Natural killer cell treated with Interleukin-12 subunit alpha and Interleukin-12 subunit beta and Interleukin-15 and Interleukin-18, amount 100 ng/mL, for 72 hours (primary cell): ENCODE measurements around the gene CEP128. TPM values are rescaled to one million over a fixed set of nuclear protein-coding genes. Genes with fewer than 3 reads are reported as not detected.
A peak's percentile ranks its signal among the peaks of the same experiment; 100 is the strongest.

Experiments used
- ATAC-seq, 2 donors: fragments of 150-1000 bp; cut with Tn5 transposase in 1 of 2; sonication (Bioruptor Pico), chemical (Tn5 transposase) in 1 of 2; 2 replicates each; pipeline ENCODE4 v1.10.0; 2021
- DNase-seq: peaks from one replicate; pipeline ENCODE4 v3.0.0; 2022; ENCODE audit warnings: low spot score
- H3K27ac Mint-ChIP-seq, 2 donors: 1 replicate in 1 of 2; 2 replicates in 1 of 2; pipeline ENCODE4 v1.8.0; 2022; ENCODE audit warnings: mixed read lengths in 2 of 2, mild to moderate bottlenecking in 1 of 2, moderate library complexity in 1 of 2
- H3K27me3 Mint-ChIP-seq, 2 donors: 1 replicate in 1 of 2; 2 replicates in 1 of 2; pipeline ENCODE4 v1.8.0; 2022; ENCODE audit warnings: mixed read lengths in 2 of 2
- H3K36me3 Mint-ChIP-seq: one replicate; pipeline ENCODE4 v1.8.0; 2022; ENCODE audit warnings: mixed read lengths
- H3K4me1 Mint-ChIP-seq, 2 donors: 1 replicate in 1 of 2; 2 replicates in 1 of 2; pipeline ENCODE4 v1.8.0; 2022; ENCODE audit warnings: low read depth in 2 of 2, mixed read lengths in 2 of 2, mild to moderate bottlenecking in 1 of 2
- H3K4me3 Mint-ChIP-seq: one replicate; pipeline ENCODE4 v1.8.0; 2022; ENCODE audit warnings: mixed read lengths
- H3K9me3 Mint-ChIP-seq: 2 replicates; pipeline ENCODE4 v1.8.0; 2022; ENCODE audit warnings: mixed read lengths
- total RNA-seq, 2 donors: library from RNA; stranded (reverse); gene quantifications; one replicate each; pipeline ENCODE4 v1.2.3, GENCODE V29; 2022

CEP128 gene
- total RNA-seq, 2 donors from 2014 or later: 18.1 to 42.2 TPM

DNA sequence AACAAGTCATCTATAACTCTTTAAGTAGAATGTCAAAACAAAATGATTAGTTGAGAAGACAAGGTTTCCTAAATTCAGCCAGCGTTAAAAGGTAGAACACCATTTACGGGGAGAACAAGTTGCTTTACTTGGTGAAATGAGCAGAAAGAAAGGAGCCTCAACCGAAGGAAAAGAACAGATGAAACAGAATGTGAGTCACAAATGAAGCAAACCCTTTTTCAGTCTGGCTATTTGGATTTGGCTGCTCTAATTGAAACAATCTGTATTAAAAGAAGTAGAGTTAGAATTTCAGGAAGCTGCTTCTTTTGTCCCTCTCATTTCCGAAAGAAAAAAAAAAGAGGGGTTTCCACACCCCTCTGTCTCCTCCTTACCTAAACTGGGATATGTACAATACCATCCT, 34.6 kb downstream of the CEP128 start:
- peaks cover 0 to 14% of the 10 kb centered on the region in 2 donors for H3K4me1 Mint-ChIP-seq
- no peak for DNase-seq
- no peak for ATAC-seq
- H3K9me3 Mint-ChIP-seq: no peaks in the 10 kb centered on the region
- H3K4me3 Mint-ChIP-seq: no peak overlapping the region
- H3K36me3 Mint-ChIP-seq: no peaks in the 10 kb centered on the region
- no peaks in the 10 kb centered on the region for H3K27me3 Mint-ChIP-seq
- H3K27ac Mint-ChIP-seq: no peak overlapping the region

DNA sequence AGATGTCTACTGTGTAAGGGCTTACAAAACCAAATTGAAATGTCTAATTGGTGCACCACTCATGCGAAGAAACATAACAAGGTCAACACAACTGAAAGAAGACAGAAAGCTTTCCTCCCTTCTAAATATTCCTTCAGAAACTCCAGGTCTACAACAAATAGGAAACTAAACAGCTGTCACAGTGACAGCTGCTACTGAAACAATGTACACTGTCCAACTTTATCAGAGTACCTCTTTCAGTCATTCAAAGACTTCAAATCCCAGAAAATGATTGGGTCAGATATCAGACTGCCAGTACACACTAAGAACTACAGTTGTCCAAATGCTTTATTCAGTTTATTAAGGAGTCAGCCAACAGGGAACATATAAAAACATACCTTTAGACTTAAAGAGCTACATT, 35.2 kb downstream of the CEP128 start:
- H3K4me1 Mint-ChIP-seq: peaks cover 0 to 19% of the 10 kb centered on the region in 2 donors
- H3K9me3 Mint-ChIP-seq: no peaks in the 10 kb centered on the region
- H3K4me3 Mint-ChIP-seq: no peak overlapping the region
- ATAC-seq (no peak), DNase-seq (no peak)
- no peaks in the 10 kb centered on the region for H3K27me3 Mint-ChIP-seq
- no peak overlapping the region for H3K27ac Mint-ChIP-seq
- H3K36me3 Mint-ChIP-seq: peaks cover 5% of the 10 kb centered on the region

DNA sequence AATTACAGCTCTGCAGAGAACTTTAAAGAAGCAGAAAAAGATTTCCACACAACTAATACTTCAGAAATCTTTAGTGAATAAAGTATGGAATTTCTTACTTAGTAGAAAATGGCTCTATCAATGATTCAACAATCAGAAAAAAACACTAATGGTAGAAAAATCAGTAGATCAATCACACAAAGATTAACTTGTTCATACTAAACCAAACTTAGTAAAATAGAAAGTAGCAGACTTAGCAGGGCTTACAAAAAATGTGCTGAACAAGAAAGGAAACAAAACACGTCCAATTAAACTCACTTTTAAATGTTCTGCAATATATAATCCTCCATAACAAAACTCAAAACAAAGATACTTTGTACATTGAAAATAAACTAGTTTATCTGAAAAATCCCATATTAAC, 38.9 kb downstream of the CEP128 start:
- Mint-ChIP-seq H3K27ac (no peak overlapping the region), H3K27me3 (no peaks in the 10 kb centered on the region), H3K36me3 (peaks cover 5% of the 10 kb centered on the region), H3K4me3 (no peak overlapping the region), H3K4me1 (peaks cover 0 to 19% of the 10 kb centered on the region in 2 donors), H3K9me3 (no peaks in the 10 kb centered on the region)
- ATAC-seq: no peak
- DNase-seq: no peak

DNA sequence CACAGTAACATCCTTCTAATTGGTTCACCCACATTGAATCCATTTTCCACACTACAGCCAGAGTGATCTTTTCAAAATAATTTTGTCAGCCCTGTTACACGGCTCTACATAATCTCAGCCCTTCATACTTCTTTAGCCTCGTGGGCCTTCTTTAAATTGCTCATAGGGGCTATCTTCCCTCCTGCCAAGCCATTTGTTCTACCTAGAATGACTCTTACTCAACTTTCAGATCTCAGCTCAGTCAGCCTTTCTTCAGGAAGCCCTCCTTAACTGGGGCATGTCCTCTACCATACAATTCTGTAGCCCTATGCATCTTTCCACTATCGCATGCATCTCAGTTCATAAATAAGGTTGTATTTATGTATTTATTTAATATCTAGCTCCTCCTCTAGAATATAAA, 39.7 kb downstream of the CEP128 start:
- no peaks in the 10 kb centered on the region for H3K27me3 Mint-ChIP-seq
- H3K27ac Mint-ChIP-seq: no peak overlapping the region
- H3K9me3 Mint-ChIP-seq: no peaks in the 10 kb centered on the region
- peaks cover 5% of the 10 kb centered on the region for H3K36me3 Mint-ChIP-seq
- no peak overlapping the region for H3K4me3 Mint-ChIP-seq
- H3K4me1 Mint-ChIP-seq: peaks cover 0 to 19% of the 10 kb centered on the region in 2 donors
- ATAC-seq: peak in 1 of 2 donors; percentile 62
- DNase-seq: no peak

DNA sequence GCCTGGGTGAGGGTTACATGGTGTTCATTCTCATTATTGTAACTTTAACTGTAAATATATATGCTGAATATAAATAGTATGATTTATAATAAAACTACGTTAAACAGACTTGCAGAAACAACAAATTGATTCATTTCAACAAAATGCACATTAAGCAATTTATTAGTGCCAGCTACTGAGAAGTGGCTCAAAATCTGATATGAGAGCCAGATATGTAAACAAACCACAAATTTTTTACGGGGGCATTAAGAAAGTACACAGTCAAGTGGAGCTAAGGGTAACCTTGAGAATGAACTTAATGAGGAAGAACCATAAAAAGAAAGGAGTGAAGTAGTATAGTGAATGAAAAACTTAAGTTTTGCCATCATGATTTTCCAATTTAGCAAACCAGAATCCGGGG, 40.3 kb downstream of the CEP128 start:
- no peaks in the 10 kb centered on the region for H3K27me3 Mint-ChIP-seq
- peaks cover 5% of the 10 kb centered on the region for H3K36me3 Mint-ChIP-seq
- H3K4me1 Mint-ChIP-seq: peaks cover 0 to 19% of the 10 kb centered on the region in 2 donors
- ATAC-seq (no peak), DNase-seq (no peak)
- H3K9me3 Mint-ChIP-seq: no peaks in the 10 kb centered on the region
- no peak overlapping the region for H3K4me3 Mint-ChIP-seq
- no peak overlapping the region for H3K27ac Mint-ChIP-seq

DNA sequence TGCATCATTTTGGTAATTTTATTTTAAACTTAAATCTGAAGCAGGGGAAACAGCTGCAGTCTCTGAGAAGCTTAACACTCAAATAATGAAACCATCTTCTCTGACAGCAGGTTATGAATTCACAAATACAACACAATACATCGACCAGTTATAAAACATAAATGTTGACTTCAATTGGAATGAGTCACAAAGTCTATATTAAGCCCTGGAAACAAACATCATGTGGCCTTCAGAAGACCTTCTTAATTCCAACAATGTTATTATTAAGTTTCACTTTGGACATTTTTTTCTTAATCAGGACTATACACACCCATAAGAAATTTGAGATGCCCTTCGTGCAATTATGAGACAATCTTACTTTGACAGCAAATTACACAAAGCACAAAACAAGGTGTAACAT, 68.9 kb downstream of the CEP128 start:
- no peak for DNase-seq
- peaks cover 16% of the 10 kb centered on the region for H3K36me3 Mint-ChIP-seq
- no peak overlapping the region for H3K4me3 Mint-ChIP-seq
- no peak for ATAC-seq
- H3K27me3 Mint-ChIP-seq: no peaks in the 10 kb centered on the region
- peaks cover 13% of the 10 kb centered on the region for H3K9me3 Mint-ChIP-seq
- H3K4me1 Mint-ChIP-seq: peaks cover 0 to 2% of the 10 kb centered on the region in 2 donors
- no peak overlapping the region for H3K27ac Mint-ChIP-seq

DNA sequence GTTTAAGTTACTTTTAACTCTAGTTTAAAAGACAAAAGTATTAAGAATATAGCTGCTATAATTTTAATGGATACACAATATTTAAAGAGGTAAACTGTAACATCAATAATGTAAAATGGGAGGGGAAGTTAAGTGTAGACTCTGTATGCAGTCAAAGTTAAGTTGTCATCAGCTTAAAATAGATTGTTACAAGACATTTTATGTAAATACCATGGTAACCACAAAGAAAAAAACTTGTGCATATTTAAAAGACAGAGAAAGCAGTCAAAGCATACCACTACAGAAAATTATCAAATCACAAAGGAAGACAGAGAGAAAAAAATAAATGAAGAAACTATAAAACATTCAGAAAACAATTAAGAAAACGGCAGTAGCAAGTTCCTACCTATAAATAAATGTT, 73.3 kb downstream of the CEP128 start:
- no peak for ATAC-seq
- no peak for DNase-seq
- Mint-ChIP-seq H3K27ac (no peak overlapping the region), H3K4me1 (no peaks in the 10 kb centered on the region), H3K4me3 (no peak overlapping the region), H3K27me3 (no peaks in the 10 kb centered on the region), H3K36me3 (peaks cover 22% of the 10 kb centered on the region), H3K9me3 (peaks cover 14% of the 10 kb centered on the region)

DNA sequence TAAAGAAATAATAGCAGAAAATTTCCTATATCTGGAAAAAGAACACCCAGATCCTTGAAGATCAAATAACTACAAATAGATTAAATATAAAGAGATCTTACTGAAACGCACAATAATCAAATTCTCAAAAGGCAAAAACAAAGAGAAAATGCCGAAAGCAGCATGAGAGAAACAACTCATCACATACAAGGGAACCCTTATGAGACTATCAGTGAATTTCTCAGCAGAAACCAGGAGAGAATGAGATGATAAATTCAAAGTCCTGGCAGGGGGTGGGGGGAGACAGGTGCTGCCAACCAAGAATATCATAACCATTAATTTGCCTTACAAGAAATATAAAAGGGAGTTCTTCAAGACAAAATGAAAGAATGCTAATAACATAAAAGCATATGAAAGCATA, 73.7 kb downstream of the CEP128 start:
- Mint-ChIP-seq H3K27ac (no peak overlapping the region), H3K27me3 (no peaks in the 10 kb centered on the region), H3K36me3 (peaks cover 22% of the 10 kb centered on the region), H3K4me3 (no peak overlapping the region), H3K4me1 (no peaks in the 10 kb centered on the region), H3K9me3 (peaks cover 14% of the 10 kb centered on the region)
- ATAC-seq: no peak
- no peak for DNase-seq

DNA sequence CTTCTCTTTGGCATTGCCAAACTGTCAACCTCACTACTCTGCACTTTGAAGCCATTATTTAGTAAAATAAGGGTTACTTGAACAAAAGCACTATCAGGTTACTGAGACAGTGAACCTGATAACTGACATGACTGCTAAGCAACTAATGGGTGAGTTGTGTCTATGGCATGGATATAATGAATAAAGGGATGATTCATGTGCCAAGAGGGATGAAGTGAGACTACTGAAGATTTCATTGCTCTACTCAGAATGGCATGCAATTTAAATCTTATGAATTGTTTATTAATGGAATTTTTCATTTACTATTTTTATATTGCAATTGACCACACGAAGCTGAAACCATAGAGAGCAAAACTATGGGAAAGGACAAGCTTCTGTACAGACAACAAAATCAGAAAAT, 74.4 kb downstream of the CEP128 start:
- DNase-seq: no peak
- Mint-ChIP-seq H3K4me3 (no peak overlapping the region), H3K4me1 (no peaks in the 10 kb centered on the region), H3K36me3 (peaks cover 22% of the 10 kb centered on the region), H3K9me3 (peaks cover 14% of the 10 kb centered on the region), H3K27me3 (no peaks in the 10 kb centered on the region), H3K27ac (no peak overlapping the region)
- no peak for ATAC-seq

DNA sequence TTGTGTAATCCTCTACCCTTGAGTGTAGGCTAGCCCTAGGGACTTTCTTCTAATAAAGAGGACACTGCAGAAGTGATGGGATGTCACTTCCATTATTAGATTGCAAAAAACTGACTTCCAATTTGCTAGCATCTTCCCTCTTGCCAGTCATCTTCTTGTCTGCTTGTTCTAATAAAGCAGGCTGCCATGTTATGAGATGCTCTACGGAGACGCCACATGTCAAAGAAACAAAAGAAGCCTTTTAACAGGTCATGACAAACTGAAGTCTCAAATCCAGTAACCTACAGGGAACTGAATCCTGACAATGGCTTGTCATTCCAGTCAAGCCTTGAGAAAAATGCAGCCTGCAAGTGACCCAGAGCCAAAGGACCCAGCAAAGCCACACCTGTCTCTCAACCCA, 76.0 kb downstream of the CEP128 start:
- peaks cover 22% of the 10 kb centered on the region for H3K36me3 Mint-ChIP-seq
- DNase-seq: no peak

DNA sequence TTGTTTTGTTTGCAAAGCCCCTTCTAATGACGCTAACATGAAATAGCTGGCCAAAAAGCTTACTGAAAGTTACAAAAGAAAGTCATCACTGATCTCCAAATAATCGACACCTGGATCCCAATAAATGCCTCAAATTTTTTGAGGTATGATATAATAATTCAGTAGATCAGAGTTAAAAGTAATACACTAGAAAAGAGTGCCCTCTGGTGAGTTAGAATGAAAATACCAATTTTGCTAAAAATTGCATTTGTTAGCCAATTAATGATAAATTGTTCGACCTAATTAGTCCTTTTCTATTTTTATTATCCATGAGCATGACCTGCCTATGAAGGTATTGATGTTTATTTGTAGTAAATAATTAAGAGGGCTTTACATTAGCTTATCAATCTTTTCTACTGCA, 78.6 kb downstream of the CEP128 start:
- no peak overlapping the region for H3K4me3 Mint-ChIP-seq
- no peak for ATAC-seq

More for the DNA sequence above, 76.0 kb downstream of the CEP128 start:
- Mint-ChIP-seq H3K4me1 (no peaks in the 10 kb centered on the region), H3K9me3 (peaks cover 14% of the 10 kb centered on the region), H3K27me3 (no peaks in the 10 kb centered on the region), H3K27ac (no peak overlapping the region), H3K4me3 (no peak overlapping the region)
- ATAC-seq: no peak

DNA sequence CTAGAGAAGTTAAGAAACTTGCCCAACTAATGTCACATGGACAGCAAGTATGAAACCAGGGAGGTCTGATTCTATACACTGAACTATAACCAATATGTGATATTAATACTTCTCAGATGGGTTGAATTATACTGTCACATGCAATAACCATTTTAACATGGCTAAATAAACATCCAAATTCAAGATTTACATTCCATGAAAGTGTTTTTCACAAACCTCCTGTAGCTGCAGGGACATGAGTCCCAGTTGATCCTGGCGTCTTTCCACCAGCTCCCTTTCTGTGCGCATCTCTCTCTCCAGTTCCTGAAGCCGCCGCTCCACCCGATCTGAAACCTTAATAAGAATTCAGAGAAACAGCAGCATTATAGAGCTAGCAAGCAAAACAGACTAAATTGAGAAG, 79.0 kb downstream of the CEP128 start:
- DNase-seq: no peak

More for the DNA sequence above, 78.6 kb downstream of the CEP128 start:
- Mint-ChIP-seq H3K4me1 (no peaks in the 10 kb centered on the region), H3K27ac (no peak overlapping the region), H3K27me3 (no peaks in the 10 kb centered on the region), H3K36me3 (peaks cover 9% of the 10 kb centered on the region), H3K9me3 (peaks cover 7% of the 10 kb centered on the region)
- DNase-seq: no peak

DNA sequence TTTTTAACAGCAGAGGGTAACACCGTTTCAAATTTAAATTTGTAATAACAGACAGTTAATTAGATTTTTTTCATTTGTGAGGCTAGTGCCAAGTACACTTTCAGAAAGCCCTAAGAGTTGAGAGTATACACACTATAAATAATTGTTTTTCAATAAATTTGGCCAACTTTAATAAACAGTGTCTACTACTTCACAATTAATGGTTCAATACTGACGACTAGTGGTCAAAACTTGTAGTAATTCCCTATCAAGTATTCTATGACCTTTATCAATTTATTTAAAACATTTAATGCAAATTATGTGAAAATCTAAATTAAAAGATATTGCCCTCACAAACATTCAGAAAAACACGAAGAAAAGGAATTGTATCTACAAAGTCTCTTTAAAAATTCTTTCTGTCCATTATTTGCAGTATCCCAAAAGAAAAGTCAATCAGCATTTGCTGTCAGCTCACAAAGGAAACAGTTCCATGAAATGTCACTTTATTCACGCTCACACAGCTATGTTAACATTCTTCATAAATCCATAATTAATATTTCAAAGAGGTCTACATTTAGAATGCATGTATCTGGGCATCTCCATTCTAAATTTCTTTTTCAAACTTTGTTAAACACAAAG, 91.2 kb downstream of the CEP128 start:
- DNase-seq (no peak), ATAC-seq (no peak)
- no peaks in the 10 kb centered on the region for H3K27me3 Mint-ChIP-seq

More for the DNA sequence above, 79.0 kb downstream of the CEP128 start:
- Mint-ChIP-seq H3K4me1 (no peaks in the 10 kb centered on the region), H3K27ac (no peak overlapping the region), H3K27me3 (no peaks in the 10 kb centered on the region), H3K36me3 (peaks cover 4% of the 10 kb centered on the region), H3K4me3 (no peak overlapping the region), H3K9me3 (peaks cover 3% of the 10 kb centered on the region)
- ATAC-seq: no peak

DNA sequence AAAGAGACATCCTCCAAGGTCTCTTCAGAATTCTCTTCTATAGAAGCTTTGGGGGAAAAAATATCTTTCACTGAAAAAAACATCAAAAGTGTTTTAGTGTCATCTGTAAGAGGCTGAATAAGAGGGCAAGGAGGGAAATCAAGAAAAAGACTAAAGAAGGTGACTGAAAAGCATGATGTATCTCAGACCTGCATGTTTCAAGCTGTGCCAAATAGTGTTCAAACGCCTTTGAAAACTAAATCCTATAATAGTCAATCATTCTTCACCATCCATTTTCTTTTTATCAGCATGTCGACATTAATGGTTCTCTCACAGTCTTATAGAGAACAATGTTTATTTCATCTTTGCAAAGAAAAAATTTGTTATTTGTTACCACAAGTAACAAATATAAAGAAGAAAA, 94.5 kb downstream of the CEP128 start:
- DNase-seq (no peak), ATAC-seq (no peak)
- H3K27me3 Mint-ChIP-seq: no peaks in the 10 kb centered on the region
- no peaks in the 10 kb centered on the region for H3K4me1 Mint-ChIP-seq
- H3K27ac Mint-ChIP-seq: no peak overlapping the region
- H3K36me3 Mint-ChIP-seq: no peaks in the 10 kb centered on the region
- H3K9me3 Mint-ChIP-seq: no peaks in the 10 kb centered on the region
- no peak overlapping the region for H3K4me3 Mint-ChIP-seq

More for the DNA sequence above, 91.2 kb downstream of the CEP128 start:
- no peak overlapping the region for H3K27ac Mint-ChIP-seq
- no peaks in the 10 kb centered on the region for H3K4me1 Mint-ChIP-seq
- no peak overlapping the region for H3K4me3 Mint-ChIP-seq
- H3K36me3 Mint-ChIP-seq: no peaks in the 10 kb centered on the region
- no peaks in the 10 kb centered on the region for H3K9me3 Mint-ChIP-seq

DNA sequence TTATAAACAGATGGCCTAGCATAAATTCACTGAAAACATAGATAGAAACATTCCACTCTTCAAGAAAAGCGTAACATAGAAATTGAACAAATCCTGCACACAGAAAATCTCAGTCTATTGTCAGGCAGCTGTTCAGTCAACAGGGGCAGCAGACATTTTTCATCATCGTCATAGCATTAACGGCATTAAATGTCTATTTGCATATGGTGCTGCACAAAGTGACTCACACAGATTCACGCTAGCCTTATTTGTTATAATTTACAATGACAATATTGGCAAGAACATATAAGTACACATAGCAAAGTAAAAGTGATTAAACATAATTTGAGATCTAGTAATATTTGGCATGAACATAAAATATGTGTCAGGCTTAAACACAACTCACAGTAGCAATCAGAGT, 95.7 kb downstream of the CEP128 start:
- Mint-ChIP-seq H3K36me3 (no peaks in the 10 kb centered on the region), H3K9me3 (no peaks in the 10 kb centered on the region), H3K27me3 (no peaks in the 10 kb centered on the region), H3K4me3 (no peak overlapping the region), H3K27ac (no peak overlapping the region), H3K4me1 (no peaks in the 10 kb centered on the region)
- ATAC-seq: no peak
- DNase-seq: no peak
